HCEC 1CT (cell line): ENCODE measurements around the gene PAWR.
"Not testable (repeated sequence)": the region's sequence is repeated elsewhere in the genome, so short reads cannot be mapped to it uniquely, and the experiment has no call there.

Experiments
- DNase-seq: peaks from one replicate; pipeline ENCODE4 v3.0.0-alpha.2; 2017

PAWR gene

DNA sequence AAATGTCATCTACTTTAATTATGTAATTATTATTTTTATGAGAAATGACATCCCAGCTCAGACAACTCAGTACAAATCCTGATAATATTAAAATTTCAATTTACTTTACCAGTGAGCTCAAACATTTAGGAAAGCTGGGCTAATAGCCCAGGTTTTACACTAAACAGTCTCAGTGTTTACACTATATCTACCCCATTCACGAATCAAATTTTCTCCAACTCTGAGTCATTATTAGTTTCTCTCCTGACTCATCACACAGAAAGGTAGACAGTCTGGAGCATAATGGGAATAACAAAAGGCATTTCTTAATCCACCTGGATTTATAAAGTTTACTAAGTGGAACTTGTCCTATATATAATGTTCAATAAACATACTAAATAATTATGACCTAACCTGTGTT lies 5.7 kb downstream of the PAWR start:
- DNase-seq, result peak; percentile 76

DNA sequence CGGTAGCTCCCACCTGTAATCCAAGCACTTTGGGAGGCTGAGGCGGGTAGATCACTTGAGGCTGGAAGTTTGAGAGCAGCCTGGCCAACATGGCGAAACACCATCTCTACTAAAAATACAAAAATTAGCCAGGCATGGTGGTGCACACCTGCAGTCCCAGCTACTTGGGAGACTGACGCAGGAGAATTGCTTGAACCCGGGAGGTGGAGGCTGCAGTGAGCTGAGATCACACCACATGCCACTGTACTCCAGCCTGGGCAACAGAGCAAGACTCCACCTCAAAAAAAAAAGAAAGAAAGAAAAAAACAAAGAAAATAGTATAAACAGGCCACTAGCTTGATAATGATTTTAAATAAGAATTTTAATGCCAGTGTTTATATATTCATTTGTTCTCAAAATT lies 6.4 kb downstream of the PAWR start:
- not testable (repeated sequence) for DNase-seq

DNA sequence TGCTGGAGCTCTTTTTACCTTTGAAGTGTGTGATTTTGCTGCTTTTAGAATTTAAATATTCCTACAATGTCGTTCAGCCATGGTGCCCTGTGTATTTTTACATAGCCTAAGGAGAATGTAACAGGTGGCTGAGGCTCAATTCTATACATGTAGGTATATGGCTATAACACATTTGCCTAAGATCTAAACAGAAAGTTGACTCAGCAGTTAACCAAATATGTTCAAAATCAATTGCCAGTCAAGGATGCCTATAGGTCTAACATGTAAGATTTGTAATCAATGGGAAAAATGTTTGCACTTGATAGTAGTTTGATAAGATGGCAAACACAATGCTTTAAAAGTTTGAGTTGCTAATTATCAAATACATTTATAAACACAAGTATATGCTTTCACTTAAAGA lies 8.2 kb downstream of the PAWR start:
- no peak for DNase-seq

DNA sequence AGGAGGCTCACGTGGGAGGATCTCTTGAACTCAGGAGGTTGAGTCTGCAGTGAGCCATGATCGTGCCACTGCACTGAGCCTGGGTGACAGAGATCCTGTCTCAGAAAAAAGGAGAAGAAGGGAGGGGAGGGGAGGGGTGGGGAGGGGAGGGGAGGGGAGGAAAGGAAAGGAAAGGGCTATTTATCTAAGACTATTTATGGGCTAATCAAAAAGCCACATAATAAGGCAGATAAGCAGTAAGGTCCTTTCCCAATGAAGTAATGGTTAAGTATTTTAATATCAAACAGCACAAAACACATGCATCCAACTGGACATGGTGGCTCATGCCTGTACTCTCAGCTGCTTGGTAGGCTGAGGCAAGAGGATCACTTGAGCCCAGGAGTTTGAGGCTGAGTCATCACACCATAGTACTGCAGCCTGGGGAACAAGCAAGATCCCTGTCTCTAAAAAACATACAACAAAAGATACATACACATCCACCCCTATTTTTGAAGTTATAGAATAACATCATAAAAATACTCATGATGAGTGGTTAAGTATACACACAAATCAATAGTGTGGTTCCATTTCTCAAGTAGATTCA lies 9.7 kb downstream of the PAWR start:
- DNase-seq, result peak; percentile 73

DNA sequence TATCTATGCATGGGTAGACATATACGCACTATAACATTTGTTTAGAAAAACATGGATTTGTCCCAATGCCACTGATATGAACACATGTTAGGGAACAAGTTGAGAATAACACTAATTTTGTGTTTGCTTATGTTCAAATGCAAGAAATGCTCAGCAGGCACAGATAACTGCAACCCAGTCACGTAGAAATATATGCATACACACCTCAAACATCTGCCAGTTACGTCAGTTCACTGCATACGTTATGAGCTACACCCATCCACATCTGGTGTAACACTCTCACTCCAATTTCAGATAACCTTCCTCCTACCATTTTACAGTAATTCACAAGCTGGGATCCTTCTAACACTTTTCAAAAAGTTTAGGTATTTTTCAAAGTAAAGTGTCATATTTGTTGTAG lies 10.7 kb downstream of the PAWR start:
- no peak for DNase-seq

DNA sequence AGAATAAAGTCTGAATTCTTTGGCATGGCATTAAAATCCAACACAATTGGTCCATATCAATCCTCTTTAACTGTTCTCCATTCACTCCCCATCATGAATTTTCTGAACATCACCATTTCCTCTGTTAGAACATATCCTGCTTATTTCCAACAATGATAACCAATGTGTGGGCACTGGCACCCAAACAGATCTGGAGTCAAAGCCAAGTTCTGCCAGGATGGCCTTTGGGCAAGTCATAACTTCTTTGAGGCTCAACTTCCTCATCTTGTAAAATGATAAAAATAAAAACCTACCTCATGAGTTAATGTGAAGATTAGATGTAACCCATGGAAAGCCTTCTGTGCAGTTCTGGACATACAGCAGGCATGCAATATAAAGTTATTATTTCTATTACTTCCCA lies 12.5 kb downstream of the PAWR start:
- no peak for DNase-seq

DNA sequence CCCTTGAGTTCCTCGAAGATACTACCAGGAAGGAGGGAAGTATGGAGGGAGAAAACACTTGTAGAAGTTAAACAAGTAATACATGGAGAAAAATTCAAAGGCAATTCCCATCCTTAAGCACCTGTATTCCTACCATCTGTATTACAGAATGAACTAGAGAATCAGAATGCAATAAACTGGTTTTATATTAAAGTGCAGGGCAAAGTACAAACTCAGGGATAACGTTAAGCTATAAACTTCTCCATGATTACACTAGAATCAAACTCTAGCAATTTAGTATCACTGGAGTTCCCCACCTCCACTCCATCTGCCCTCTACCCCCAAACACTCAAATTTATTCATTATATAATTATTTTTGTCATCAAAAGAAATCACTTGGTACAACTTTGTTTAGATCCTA lies 13.1 kb downstream of the PAWR start:
- no peak for DNase-seq

DNA sequence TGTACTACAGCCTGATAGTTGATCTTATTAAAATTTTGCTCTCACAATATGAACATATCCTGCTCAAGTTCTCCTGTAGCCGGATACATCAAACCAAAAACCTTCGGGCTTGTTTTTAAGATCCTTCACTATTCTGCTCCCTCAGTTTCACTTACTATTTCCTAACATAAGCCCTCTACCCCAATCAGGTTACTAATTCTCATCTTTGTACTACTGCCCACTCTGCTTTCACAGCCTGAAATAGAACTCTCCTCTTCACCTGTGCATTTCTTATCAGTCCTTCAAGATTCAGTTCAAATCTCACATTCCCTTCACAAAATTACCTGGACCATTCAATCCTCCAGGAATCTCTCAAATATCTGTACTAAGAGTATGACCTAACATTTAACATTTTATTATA lies 14.2 kb downstream of the PAWR start:
- DNase-seq, result no peak

DNA sequence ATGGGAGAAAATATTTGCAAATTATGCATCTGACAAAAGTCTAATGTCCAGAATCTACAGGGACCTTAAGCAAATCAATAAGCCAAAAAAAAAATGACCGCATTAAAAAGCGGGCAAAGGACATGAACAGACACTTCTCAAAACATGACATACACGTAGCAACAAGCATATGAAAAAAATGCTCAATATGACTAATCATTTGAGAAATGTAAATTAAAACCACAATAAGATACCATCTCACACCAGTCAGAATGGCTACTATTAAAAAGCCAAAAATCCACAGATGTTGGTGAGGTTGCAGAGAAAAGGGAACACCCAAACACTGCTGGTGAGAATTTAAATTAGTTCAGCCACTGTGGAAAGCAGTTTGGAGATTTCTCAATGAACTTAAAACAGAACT lies 16.1 kb downstream of the PAWR start:
- DNase-seq, result peak; percentile 79

DNA sequence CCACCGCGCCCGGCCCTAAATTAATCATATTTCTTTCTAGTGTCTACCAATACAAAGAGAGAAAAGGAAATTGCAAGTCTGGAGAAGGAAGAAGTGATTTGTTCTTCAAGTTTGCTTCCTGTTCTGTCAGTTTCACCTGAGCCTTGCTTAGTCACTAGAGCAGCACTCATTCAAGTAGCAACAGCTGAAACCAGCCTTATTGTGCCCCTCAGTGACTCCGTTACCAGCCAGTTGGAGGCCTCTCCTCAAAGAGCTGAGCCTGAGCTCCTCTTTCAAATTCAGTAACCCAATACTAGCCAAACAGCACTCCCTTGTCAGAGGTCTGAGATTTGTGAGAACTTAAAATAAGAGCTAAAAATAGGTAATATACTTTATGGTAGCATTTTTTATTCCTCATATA lies 17.4 kb downstream of the PAWR start:
- DNase-seq, result no peak

DNA sequence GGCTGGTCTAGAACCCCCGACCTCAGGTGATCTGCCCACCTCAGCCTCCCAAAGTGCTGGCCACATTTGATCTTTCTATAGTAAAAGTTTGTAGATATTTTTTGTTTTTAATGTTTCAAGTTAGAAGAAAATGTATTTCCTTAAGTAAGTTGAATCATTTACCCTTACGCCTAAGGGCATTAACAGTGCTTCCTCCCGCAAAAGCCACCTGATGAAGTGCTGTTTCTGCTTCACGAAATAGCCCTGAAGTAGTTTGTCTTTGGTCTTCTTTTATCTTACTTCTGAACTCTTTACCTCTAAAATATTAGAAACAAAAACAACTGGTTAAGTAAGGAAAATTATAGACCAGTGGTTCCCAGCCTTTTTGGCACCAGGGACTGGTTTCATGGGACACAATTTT lies 22.7 kb downstream of the PAWR start:
- no peak for DNase-seq

DNA sequence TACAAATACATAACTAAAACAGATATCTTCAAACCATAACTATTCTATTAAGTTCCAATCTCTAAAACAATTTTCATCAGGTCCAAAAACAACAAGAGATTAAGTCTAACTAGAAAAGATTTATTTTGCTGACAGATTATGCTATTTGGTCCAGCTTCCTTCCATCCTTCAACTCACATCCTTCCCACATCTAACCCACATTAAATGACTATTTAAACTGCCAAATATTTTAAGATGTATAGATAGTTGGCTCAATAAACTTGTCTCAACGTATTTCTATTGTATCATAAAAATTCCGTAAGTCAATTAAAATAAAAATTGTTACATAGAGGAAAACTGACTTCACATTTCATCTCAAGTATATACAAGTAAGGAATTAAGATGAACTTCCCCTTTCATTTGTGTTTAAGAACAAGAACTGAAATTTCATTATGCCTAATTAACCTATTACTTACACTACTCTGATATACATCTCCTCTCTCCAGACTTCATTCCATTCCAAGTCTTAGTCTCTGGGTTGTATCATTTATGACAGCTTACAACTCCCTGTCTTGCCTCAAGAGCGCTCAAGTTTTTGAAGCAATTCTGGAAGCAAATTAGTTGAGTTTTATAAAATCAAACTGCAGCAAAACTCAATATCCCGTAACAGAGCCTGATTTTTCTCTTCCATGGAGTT lies 25.4 kb downstream of the PAWR start:
- no peak for DNase-seq

DNA sequence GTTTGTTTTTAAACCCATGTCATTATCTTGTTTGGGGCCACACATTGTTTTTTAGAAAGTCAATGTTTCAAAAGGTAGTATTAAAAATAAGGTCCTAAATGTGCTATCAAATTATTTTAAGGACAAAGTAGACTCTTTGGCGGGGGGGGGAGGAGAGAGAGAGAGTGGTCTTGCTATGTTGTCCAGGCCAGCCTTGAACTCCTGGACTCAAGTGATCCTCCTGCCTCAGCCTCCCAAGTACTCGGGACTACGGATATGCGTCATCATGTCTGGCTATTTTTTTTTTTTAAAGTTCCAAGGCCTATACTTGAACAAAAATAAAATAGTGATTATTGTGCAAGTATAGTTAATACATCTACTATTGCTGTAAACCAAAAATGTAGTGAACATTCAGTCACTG lies 26.2 kb downstream of the PAWR start:
- DNase-seq, result no peak

DNA sequence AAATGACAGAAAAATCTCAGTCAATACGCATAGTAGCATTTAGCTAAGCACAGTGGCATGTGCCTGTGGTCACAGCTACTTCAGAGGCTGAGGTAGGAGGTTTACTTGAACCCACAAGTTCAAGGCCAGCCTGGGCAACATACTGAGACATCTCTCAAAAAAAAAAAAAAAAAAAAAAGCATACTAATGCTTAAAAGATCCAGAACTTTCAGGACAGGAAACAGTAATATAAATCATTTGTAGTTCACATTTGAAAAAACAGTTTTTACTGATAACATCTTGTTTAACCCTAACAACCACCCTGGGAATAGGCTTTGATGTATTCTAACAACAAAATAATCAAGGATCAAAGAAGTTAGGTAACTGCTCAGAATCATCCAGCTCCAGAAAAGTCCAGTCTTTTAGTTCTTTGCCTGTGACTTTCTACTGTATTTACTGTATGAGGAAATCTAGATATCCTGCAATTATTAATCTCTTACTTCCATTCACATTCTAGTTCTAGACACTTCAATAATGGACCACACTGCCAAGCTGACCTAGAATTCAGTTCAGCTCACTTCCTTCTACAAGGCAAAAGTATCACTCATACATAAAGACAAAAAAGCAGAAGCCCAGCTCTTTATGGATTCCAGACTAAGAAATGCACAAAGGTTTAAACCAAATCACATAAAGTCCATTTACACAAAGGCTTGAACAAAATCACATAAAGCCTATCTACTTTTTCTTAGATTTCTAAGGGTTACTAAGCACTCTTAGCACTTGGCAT lies 28.5 kb downstream of the PAWR start:
- DNase-seq, result peak; percentile 15

DNA sequence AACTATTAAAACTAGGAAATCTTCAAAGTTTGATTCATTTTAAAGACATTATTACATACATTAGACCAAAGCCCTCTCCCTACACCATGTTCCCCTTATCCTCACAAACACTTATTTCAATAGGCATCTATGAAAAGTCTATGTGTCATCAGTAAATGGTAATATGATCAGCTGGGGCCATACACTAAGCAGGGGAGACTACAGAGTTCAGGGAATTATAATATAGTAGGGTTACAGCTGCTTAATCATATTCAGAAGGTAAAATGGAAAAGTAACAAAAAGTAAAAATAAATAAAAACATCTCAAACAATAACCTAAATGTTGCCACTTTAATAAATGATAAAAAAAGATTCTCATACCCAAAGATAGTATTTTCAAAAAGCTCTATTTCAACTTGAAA lies 29.1 kb downstream of the PAWR start:
- peak; percentile 60 for DNase-seq

DNA sequence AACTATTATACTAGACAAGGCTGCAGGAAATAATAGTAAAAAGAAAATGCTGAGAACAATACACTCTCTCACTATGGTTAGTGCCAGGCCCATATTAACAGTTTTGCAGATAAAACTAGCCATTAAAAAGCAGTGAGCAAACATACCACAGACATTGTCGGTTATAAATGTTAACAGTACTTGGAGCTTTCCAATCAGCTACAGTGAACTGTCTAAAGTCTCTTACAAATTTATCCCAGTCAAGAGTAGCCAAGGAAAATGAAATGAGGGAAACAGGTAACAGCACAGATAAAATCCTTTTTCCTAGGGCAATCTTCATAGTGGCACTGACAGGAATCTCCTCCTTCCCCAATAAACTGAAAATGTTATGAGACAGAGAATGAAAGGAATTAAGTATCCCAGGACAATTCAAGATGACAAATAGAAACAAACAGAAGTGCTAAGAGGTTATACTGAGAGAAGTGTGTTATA lies 30.8 kb downstream of the PAWR start:
- DNase-seq, result no peak

DNA sequence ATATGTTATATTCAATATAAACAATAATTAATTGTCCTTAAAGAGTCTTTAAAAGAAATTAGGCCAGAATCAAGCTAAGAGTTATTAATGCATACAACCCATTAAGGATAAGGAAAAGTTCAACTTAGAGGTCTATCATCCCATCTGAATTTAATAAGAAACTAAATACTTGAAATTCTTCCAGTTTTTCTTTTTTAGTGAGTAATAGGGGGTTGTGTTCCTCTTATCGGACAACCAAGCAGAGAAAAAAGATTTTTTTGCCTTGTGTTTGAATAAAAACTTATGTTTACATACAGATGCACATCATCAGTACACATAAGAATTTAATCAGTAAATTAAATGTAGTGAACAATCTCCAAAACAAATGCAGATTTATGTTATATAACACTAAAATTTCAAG lies 32.5 kb downstream of the PAWR start:
- DNase-seq, result no peak

DNA sequence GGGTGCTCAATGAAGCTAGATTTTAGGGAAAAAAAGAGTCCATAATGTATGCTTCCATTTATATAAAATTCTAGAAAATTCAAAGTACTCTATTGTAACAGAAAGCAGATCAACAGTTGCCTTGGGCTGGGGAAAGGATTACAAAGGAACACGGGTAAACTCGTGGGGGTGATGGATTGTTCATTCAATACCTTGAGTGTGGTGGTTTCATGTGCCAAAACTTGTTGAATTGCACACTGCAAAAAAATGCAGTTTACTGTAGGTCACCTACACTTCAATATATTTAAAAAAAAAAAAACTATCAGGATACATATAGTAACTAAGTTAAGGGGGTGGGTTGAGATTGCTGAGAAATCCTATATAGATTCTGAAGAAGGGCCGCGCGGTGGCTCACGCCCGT lies 33.6 kb downstream of the PAWR start:
- DNase-seq, result no peak

DNA sequence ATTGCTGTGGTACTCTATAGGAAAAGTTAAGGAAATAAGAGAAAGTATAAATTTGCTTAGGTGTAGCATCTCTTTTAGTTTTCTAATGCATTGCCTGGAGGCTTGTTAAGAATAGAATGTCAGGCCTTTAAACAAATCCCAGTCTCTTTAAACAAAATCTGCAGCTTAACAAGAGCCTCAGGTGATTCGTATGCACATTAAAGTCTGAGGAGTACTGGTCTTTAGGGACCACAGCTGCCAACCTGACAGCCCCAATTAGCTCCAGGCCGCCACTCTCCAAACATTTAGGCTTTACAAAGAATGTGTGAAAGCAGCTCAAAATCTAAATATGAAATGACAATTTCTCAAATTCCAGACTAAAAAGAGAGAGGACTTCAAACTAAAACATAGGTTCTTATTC lies 35.7 kb downstream of the PAWR start:
- DNase-seq, result no peak

DNA sequence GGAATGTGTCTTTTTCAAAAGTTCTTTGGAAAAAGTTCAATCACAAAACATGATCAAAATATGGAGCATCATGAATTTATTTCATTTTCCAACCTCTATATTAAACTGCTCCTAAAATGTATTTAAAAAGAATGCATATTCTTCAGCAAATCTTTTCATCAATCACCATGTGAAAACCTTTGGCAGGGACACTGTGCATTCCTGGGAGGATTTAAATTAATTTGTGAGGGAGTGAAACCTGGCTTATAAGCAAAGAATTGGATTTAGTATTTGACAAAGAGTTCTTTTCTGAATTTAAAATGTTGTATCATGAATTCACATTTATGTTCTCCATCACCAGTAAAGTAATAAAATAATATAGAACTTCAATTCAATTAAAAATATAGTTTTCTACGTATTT lies 38.2 kb downstream of the PAWR start:
- no peak for DNase-seq

DNA sequence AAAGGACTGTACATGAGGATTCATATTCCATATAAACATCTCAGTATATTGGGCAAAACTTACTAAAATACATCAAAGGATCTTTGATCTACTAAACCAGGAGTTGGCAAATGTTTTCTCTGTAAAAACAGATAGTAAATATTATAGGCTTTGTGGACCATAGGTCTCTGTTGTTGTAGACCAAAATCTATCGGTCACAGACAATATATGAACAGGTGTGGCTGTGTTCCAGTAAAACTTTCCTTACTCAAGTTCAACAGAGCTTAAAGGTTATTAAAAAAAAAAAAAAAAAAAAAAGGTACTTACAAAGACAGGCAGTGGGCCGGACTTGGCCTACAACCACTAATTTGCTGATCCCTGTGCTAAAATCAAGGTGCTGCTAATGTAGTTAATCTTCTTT lies 40.3 kb downstream of the PAWR start:
- DNase-seq, result no peak

DNA sequence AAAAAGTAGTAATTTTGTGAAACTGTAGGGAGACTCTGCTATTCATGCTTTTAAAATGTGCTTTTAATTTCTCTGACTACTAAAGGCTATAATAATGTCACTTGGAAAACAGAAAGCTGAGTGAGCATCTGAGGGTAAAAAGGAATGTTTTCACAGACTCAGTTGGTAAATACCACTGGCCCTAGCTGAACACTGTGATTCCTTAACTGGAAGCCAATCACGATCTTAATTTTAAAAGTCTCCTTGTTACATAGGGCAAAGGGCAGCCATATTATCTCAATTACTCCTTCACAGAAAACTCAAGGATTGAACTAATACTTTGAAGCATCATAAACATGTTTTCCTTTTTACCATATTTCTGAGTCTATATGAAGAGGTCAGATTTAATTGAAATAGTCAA lies 41.9 kb downstream of the PAWR start:
- DNase-seq, result no peak

DNA sequence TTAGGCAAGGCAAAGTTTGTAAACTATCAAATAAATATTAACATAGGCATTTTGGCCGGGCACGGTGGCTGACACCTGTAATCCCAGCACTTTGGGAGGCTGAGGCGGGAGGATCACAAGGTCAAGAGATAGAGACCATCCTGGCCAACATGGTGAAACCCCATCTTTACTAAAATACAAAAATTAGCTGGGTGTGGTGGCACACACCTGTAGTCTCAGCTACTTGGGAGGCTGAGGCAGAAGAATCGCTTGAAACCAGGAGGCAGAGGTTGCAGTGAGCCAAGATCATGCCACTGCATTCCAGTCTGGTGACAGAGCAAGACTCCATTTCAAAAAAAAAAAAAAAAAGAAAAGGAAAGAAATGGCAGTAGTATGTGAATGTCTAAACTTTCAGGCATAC lies 43.9 kb downstream of the PAWR start:
- DNase-seq, result not testable (repeated sequence)

DNA sequence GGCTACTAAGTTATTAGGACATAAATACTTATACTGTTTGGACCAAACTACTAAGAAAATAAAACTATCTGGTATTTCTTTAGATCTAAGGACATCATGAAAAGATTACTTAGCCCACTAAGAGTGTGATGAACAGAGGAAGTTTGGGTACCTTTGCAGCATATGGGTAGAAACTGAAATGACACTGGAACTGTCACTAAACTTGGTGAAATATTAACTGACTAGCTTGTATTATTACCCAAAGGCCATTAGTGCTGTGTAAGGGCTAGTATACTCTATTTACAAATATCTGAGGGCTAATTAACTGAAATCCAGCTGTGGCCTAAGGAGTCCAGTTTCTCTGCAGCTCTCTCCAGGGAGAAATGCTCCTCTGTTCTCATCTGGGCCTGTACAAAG lies 45.5 kb downstream of the PAWR start:
- DNase-seq, result no peak
